Measurements from ENCODE around the gene LIPT2.

The LIPT2 gene

GRCh38 chr11:74449369-74449931 lies 44.1 kb downstream of the LIPT2 start:
- TF ChIP-seq, protein P1, sequence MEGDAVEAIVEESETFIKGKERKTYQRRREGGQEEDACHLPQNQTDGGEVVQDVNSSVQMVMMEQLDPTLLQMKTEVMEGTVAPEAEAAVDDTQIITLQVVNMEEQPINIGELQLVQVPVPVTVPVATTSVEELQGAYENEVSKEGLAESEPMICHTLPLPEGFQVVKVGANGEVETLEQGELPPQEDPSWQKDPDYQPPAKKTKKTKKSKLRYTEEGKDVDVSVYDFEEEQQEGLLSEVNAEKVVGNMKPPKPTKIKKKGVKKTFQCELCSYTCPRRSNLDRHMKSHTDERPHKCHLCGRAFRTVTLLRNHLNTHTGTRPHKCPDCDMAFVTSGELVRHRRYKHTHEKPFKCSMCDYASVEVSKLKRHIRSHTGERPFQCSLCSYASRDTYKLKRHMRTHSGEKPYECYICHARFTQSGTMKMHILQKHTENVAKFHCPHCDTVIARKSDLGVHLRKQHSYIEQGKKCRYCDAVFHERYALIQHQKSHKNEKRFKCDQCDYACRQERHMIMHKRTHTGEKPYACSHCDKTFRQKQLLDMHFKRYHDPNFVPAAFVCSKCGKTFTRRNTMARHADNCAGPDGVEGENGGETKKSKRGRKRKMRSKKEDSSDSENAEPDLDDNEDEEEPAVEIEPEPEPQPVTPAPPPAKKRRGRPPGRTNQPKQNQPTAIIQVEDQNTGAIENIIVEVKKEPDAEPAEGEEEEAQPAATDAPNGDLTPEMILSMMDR (IDR thresholded peaks at IDR 0.05; ENCODE audit: low read depth, low read length), result peak; percentile 77
- TF ChIP-seq POLR2A (IDR thresholded peaks at IDR 0.05; ENCODE audit: extremely low read depth, insufficient read length), result no peak
- H3K4me3 ChIP-seq (ENCODE audit: low read depth, low read length), result no peak overlapping the region
- peak; percentile 85 for DNase-seq (ENCODE audit: low read depth)

DNA sequence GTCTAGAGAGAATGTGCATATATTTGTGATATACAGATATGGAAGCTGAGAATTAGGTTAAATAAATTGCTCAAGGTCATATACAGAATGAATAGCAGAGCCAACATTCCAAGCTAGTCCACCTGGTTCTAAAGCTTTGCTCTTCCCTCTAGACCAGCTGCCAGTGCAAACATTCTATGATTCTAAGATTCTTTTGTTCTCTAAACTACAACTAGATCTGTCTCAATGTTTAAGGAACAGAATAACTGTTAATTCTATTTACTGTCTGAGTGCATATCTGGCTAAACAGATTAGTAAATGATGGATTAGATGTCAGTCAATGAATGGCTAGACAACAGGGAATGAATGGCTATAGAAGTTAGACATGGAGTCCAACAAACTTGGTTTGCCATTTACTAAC lies 45.8 kb downstream of the LIPT2 start:
- TF ChIP-seq, protein P2, sequence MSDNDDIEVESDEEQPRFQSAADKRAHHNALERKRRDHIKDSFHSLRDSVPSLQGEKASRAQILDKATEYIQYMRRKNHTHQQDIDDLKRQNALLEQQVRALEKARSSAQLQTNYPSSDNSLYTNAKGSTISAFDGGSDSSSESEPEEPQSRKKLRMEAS (IDR thresholded peaks at IDR 0.05; ENCODE audit: low read depth, low read length), result no peak
- TF ChIP-seq, protein P1 (IDR thresholded peaks at IDR 0.05; ENCODE audit: low read depth, low read length), result no peak
- TF ChIP-seq POLR2A (IDR thresholded peaks at IDR 0.05; ENCODE audit: extremely low read depth, insufficient read length) (no peak), MYC (IDR thresholded peaks at IDR 0.05; ENCODE audit: low read depth, low read length) (no peak)
- DNase-seq (ENCODE audit: low read depth), result no peak
- H3K4me3 ChIP-seq (ENCODE audit: low read depth, low read length), result no peak overlapping the region

DNA sequence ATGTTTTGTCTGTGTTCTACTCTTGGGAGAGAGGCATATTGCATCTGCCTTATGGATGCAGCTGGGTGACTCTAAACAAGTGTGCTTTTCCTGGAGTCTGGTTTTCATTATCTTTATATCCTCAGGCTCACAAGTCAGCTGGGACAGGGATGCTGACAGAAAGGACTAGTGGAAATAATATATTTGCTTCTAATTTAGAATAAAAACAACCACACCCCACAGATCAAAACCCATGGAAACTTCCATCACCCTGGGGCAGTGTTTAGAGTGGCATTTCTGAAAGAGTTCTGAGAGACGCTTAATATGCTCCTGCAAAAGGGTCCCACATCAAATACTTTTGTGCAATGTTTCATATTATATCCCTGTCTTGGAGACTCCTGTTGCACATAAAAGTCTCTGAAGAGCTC lies 47.0 kb downstream of the LIPT2 start:
- TF ChIP-seq, protein P2 (IDR thresholded peaks at IDR 0.05; ENCODE audit: low read depth, low read length), result no peak
- TF ChIP-seq, protein P1 (IDR thresholded peaks at IDR 0.05; ENCODE audit: low read depth, low read length), result no peak
- TF ChIP-seq MYC (IDR thresholded peaks at IDR 0.05; ENCODE audit: low read depth, low read length) (no peak), POLR2A (IDR thresholded peaks at IDR 0.05; ENCODE audit: extremely low read depth, insufficient read length) (no peak)
- no peak for DNase-seq (ENCODE audit: low read depth)
- H3K4me3 ChIP-seq (ENCODE audit: low read depth, low read length), result no peak overlapping the region

DNA sequence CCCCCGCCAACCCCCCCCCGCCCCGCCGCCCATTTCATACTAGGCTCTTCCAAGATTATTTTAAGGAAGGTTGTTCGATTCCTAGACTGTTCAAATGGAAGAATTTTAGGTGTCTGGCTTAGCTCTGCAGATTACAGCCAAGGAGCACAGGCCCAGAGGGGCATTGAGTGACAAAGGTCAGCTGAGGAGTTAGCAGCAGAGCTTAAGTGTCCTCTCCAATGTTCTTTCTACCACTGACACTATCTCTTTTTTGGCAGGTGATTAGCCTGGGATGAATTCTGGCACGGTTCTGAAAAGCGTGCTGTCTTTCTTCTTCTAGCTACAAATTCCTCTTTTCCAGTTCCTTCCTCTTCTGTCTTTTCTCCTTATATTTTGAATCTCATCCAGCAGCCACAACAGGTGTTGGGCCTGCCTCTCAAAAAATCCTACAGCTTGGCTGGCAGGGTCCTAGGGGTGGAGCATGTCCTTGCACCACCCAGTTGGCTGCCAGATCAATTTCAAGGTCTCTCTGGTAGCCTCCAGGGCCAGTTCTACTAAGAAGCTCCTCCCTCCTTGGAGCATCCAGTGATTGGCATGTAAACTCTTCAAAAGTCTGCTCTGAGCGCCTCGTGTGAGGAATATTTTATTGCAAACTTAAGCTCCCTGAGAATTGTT lies 49.2 kb downstream of the LIPT2 start:
- TF ChIP-seq MYC (IDR thresholded peaks at IDR 0.05; ENCODE audit: low read depth, low read length) (no peak), POLR2A (IDR thresholded peaks at IDR 0.05; ENCODE audit: extremely low read depth, insufficient read length) (no peak)
- TF ChIP-seq, protein P1 (IDR thresholded peaks at IDR 0.05; ENCODE audit: low read depth, low read length), result no peak
- TF ChIP-seq, protein P2 (IDR thresholded peaks at IDR 0.05; ENCODE audit: low read depth, low read length), result no peak
- H3K4me3 ChIP-seq (ENCODE audit: low read depth, low read length), result no peak overlapping the region
- DNase-seq (ENCODE audit: low read depth), result no peak

DNA sequence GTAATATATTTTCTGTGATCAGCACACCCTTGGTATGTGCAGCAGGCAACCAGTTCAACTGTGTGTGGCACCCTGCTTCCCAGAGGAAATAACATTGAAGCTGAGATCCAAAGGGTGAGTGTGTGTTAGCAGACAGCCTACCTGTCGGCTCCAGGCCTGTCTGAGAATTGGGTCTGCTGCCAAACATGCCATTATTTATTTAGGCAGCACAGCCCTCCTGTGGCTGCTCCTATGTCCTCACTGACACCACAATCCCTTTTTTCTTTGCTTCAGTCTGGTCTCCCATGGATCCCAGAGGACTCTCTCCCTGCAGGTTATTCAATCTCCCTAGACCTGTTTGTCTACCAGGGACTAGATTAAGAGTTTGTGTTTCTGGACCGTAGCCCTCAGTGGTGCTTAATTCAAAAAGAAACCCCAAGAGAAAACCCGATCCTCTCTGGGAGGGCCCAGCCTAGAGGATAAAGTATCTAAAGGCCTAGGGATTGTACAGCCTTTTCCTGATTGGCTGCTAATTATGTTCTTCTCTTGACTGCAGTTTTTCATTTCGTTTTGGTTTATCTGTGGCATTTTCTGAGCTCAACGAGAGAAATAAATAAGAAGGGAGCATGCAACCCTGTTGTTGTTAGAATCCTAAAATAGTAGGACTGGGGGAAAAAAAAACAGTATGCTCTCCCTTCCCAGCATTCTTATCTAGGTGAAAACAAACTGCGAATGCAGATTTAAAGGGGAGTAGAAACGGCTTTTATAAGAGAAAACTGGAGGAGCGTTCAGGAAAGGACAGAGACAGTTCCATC lies 50.3 kb downstream of the LIPT2 start:
- TF ChIP-seq, protein P2 (IDR thresholded peaks at IDR 0.05; ENCODE audit: low read depth, low read length), result no peak
- TF ChIP-seq MYC (IDR thresholded peaks at IDR 0.05; ENCODE audit: low read depth, low read length), result no peak
- TF ChIP-seq, protein P1 (IDR thresholded peaks at IDR 0.05; ENCODE audit: low read depth, low read length), result no peak
- TF ChIP-seq POLR2A (IDR thresholded peaks at IDR 0.05; ENCODE audit: extremely low read depth, insufficient read length), result no peak
- DNase-seq (ENCODE audit: low read depth), result no peak

More for the DNA sequence above, 50.3 kb downstream of the LIPT2 start:
- no peak overlapping the region for H3K4me3 ChIP-seq (ENCODE audit: low read depth, low read length)

Data from NB4 (cell line).